ENCODE data around the gene CCDC74A. TPM values are rescaled to one million over a fixed set of nuclear protein-coding genes. Genes with fewer than 3 reads are reported as not detected.
A peak's percentile ranks its signal among the peaks of the same experiment; 100 is the strongest.
"Not testable (repeated sequence)": the region's sequence is repeated elsewhere in the genome, so short reads cannot be mapped to it uniquely, and the experiment has no call there.

Gene CCDC74A
- total RNA-seq, 1 experiment from 2014 or later = 20.7 TPM

DNA sequence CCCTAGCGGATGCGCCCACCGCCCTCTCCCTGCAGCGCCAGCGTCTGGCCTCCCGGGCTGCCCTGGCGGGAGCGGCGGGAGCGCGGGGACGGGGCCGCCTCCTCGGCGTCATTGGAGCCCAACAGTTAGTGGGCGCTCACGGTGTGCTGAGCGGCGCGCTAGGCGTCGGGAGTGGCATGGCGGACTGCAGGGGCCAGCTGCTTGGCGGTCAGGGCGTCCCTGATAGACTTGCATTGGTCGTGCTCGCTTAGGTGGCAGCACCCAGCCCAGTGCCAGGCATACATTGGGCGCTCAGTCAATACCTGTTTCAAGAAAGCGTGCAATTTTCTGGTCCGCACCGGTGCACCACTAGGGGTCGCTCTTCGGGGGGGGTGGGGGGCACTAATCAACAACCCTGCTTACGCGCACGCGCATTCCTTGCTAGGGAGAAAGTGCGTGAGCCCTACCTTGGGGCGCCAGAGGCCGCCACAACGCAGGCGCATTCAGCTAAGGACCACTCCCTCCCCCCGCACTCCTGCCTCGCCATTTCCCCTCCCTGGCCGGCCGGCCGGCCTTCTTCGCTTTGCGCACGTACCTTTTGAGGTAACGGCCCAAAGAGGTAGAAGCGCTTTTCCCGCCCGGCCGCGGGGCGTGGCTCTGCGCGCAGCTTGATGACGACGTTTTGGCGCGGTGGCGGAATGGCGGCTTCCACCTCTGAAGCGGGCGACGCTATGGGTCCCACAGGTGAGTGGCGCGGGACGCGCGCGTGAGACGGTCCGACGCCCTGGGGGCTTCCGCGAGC is 35.1 kb upstream of the CCDC74A start:
- Histone ChIP-seq H3K4me3 (ENCODE audit: insufficient read depth, low read depth, low read length) (peak overlapping the region; percentile 86), H3K27me3 (ENCODE audit: control insufficient read depth, insufficient read depth, low read length) (no peaks in the 10 kb centered on the region), H3K36me3 (replicated peaks; ENCODE audit: control insufficient read depth, insufficient read depth, low read length) (peaks cover 4% of the 10 kb centered on the region)
- DNase-seq = peak; percentile 99

DNA sequence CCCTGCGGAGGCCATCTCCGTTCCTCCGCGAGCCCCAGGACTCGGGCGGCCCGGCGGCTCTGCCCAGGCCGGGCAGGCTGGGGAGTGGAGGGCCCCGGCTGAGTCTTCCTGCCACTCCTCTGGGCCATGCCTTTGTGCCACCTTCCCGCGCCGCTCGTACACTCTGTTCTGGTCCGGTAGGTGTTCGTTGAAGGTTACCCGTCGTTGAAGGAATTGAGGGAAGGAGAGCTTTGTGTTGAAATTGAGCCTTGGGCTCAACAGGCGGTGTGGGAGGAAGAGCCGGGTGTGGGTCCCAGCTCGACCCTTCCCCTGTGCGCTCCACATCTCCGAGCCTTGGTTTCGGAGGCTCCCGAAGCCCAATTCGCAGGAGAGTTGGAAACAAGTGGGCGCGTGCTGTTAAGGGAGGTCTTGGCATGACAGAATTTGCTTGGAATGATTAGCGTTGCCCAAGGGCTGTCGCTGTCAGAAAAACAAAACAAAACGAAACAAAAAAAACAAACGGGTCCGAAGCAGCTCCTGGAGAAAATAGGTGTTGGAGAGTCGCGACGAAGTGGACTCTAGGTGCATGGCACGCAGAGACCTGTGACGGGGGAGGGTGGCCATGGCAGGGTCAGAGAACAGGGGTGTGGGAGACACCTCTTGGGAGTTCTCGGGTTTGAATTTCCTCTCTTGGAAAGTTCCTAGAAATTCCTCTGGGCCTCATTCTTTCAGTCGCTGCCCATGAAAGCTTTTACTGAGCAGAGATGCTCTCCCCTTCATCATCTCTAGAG is 34.3 kb upstream of the CCDC74A start:
- Histone ChIP-seq H3K27me3 (ENCODE audit: control insufficient read depth, insufficient read depth, low read length) (no peaks in the 10 kb centered on the region), H3K36me3 (replicated peaks; ENCODE audit: control insufficient read depth, insufficient read depth, low read length) (peaks cover 4% of the 10 kb centered on the region), H3K4me3 (ENCODE audit: insufficient read depth, low read depth, low read length) (peak overlapping the region; percentile 86)
- no peak for DNase-seq

GRCh38 chr2:131495506-131495905 is 32.2 kb upstream of the CCDC74A start:
- H3K27me3 ChIP-seq (ENCODE audit: control insufficient read depth, insufficient read depth, low read length); H3K36me3 ChIP-seq (replicated peaks; ENCODE audit: control insufficient read depth, insufficient read depth, low read length); H3K4me3 ChIP-seq (ENCODE audit: insufficient read depth, low read depth, low read length); DNase-seq: not testable (repeated sequence)

DNA sequence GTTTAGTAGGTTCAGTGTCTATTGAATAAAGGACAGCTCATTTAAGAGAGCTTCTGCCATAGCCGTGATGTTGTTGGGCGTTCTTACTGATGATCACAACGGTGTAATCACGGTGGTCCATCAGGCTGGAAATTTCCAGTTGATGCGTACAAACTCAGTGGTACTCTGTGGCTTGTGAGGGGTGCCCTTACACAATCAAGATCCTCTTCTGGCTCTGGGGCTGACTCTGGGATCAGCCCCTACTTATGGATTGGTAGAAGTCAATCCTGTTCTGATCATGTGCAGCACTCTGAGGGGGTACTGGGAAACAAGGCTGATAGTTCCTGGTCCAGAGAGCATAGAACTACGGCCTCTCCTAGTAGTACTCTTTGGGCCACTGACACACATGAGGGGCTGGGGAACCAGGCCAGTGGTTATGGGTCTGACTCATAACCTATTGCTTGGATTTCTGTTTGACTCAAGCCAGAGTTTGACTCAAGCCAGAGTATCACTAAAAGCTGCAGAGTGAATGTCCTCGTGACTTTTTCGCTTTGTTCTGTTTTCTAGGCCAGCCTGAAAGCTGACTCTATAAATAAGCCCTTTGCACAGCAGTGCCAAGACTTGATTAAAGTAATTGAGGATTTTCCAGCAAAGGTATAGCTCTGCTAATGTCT is 29.2 kb upstream of the CCDC74A start:
- H3K4me3 ChIP-seq (ENCODE audit: insufficient read depth, low read depth, low read length); H3K36me3 ChIP-seq (replicated peaks; ENCODE audit: control insufficient read depth, insufficient read depth, low read length); H3K27me3 ChIP-seq (ENCODE audit: control insufficient read depth, insufficient read depth, low read length); DNase-seq: not testable (repeated sequence)

- not testable (repeated sequence) for H3K4me3 ChIP-seq (ENCODE audit: insufficient read depth, low read depth, low read length); DNase-seq; H3K27me3 ChIP-seq (ENCODE audit: control insufficient read depth, insufficient read depth, low read length)
- peaks cover 16% of the 10 kb centered on the region for H3K36me3 ChIP-seq (replicated peaks; ENCODE audit: control insufficient read depth, insufficient read depth, low read length)
Measured at GRCh38 chr2:131503587-131503986, 24.1 kb upstream of the CCDC74A start.

GRCh38 chr2:131504082-131504750 is 23.5 kb upstream of the CCDC74A start:
- not testable (repeated sequence) for DNase-seq; H3K4me3 ChIP-seq (ENCODE audit: insufficient read depth, low read depth, low read length); H3K27me3 ChIP-seq (ENCODE audit: control insufficient read depth, insufficient read depth, low read length)
- peaks cover 16% of the 10 kb centered on the region for H3K36me3 ChIP-seq (replicated peaks; ENCODE audit: control insufficient read depth, insufficient read depth, low read length)

- no peak for DNase-seq
- Histone ChIP-seq H3K4me3 (ENCODE audit: insufficient read depth, low read depth, low read length) (no peak overlapping the region), H3K27me3 (ENCODE audit: control insufficient read depth, insufficient read depth, low read length) (no peaks in the 10 kb centered on the region), H3K36me3 (replicated peaks; ENCODE audit: control insufficient read depth, insufficient read depth, low read length) (peaks cover 14% of the 10 kb centered on the region)
Measured at GRCh38 chr2:131509615-131510014, 18.1 kb upstream of the CCDC74A start.

GRCh38 chr2:131511291-131511968 is 16.3 kb upstream of the CCDC74A start:
- not testable (repeated sequence) for H3K36me3 ChIP-seq (replicated peaks; ENCODE audit: control insufficient read depth, insufficient read depth, low read length); H3K27me3 ChIP-seq (ENCODE audit: control insufficient read depth, insufficient read depth, low read length); H3K4me3 ChIP-seq (ENCODE audit: insufficient read depth, low read depth, low read length)
- peak; percentile 48 for DNase-seq

DNA sequence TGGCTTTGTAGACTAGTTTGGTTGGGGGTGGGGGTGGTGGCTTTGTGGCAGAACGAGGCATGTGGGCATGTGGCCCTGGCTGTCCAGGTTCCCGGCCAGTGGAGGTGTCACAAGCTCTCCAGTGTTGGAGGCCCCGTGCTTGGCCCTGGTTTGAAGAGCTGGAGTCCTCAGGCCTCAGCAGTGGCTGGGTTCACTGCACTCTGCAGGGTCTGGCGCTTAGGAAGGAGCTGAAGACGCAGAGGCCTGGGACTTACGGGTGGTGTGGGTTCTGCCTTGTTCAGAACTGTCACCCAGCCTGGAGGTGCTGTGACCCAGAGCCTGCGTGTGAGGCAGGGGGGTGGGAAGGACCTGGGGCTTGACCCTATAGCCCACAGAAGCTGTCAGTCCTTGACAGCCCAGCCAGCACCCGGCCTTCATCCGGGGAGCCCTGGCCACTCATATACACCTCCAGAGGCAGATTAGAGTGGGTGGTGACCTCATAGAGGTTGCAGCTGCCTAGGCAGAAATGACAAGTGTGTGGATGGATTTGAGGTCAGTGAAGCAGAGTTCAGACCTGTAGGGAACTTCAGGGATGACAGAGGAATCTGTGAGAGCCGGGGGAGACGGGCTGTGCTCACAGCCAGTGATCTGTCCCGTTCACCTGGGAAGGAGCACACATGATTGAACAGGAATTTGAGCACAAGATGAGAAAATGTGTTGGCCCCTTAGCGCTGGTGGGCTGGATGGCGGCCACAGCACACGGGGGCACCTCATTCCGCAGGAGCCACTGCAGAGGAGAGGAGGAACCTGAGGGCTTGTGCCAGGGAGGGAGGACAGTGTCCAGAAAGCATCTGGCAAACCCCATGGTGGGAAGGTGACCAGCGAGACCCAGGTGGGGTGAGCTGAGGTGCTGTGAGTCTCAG is 15.5 kb upstream of the CCDC74A start:
- H3K4me3 ChIP-seq (ENCODE audit: insufficient read depth, low read depth, low read length); H3K27me3 ChIP-seq (ENCODE audit: control insufficient read depth, insufficient read depth, low read length); H3K36me3 ChIP-seq (replicated peaks; ENCODE audit: control insufficient read depth, insufficient read depth, low read length); DNase-seq: not testable (repeated sequence)

GRCh38 chr2:131514408-131515166 is 13.1 kb upstream of the CCDC74A start:
- H3K27me3 ChIP-seq (ENCODE audit: control insufficient read depth, insufficient read depth, low read length); DNase-seq; H3K36me3 ChIP-seq (replicated peaks; ENCODE audit: control insufficient read depth, insufficient read depth, low read length); H3K4me3 ChIP-seq (ENCODE audit: insufficient read depth, low read depth, low read length): not testable (repeated sequence)

DNA sequence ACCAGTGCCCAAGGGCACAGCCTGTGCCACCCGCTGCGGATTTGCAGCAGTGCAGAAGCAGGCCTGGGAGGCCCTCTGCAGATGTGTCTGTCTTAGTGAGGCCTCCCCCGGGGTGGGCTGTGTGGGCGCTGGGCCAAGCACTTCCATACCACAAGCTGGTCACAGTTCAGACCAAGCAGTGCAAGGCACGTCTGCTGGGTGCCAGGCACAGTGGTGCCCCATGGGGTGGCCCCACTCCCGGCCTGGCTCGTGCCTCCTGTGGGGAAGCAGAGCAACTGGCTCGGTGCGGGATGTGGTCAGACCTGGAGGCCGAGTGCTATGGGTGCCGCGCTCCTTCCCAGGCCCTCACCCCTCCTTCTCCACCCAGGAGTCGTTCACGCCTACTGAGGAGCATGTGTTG is 12.5 kb upstream of the CCDC74A start:
- not testable (repeated sequence) for DNase-seq; H3K36me3 ChIP-seq (replicated peaks; ENCODE audit: control insufficient read depth, insufficient read depth, low read length); H3K27me3 ChIP-seq (ENCODE audit: control insufficient read depth, insufficient read depth, low read length); H3K4me3 ChIP-seq (ENCODE audit: insufficient read depth, low read depth, low read length)

DNA sequence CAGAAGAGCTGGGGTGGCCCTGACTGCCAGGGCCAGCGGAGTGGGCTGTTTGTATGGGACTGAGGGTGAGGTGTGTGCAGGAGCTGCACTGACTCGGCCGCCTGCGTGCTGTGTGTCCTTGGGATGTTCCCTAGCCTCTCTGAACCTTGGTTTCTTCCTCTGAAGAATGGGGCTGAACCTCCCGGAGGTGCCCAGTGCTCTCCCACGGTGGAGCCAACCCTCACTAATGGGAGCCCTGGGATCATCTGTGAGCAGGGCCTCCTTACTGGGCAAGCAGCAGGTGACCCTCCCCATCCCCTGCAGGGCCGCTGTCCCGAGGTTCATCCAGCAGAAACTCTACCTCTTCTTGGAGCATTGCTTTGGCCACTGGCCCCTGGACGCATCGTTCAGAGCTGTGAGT is 11.7 kb upstream of the CCDC74A start:
- H3K36me3 ChIP-seq (replicated peaks; ENCODE audit: control insufficient read depth, insufficient read depth, low read length) = peaks cover 11% of the 10 kb centered on the region
- H3K4me3 ChIP-seq (ENCODE audit: insufficient read depth, low read depth, low read length) = no peak overlapping the region
- no peaks in the 10 kb centered on the region for H3K27me3 ChIP-seq (ENCODE audit: control insufficient read depth, insufficient read depth, low read length)
- DNase-seq = no peak

DNA sequence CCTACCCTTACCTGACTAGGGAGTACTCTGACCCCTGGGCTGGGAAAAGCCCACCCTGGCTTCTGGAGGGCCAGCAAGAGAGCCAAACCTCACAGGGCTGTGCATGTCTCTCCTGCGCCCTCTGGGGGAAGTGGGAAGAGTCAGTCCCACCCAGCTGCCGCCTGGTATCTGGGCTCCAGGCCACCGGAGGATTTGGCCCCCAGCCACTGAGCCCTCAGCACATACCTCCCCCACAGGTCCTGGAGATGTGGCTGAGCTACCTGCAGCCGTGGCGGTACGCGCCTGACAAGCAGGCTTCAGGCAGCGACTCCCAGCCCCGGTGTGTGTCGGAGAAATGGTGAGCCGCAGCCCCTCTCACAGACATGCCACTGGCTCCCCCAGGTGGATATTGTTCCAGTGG is 11.1 kb upstream of the CCDC74A start:
- H3K36me3 ChIP-seq (replicated peaks; ENCODE audit: control insufficient read depth, insufficient read depth, low read length) = peaks cover 11% of the 10 kb centered on the region
- H3K27me3 ChIP-seq (ENCODE audit: control insufficient read depth, insufficient read depth, low read length); H3K4me3 ChIP-seq (ENCODE audit: insufficient read depth, low read depth, low read length): not testable (repeated sequence)
- DNase-seq = peak; percentile 72
